HL-60/S4 treated with retinoic acid at 250 ng/mL for 4 days and 3 days (cell line): ENCODE results near the gene SLC5A1.

Experiments
- in situ Hi-C: fragments of 300-500 bp; cut with MboI; formaldehyde crosslinking; loops from 2 replicates; pipeline ENCODE4 v1.7.0; 2022; ENCODE audit warnings: low sequenced_read_pairs

Gene SLC5A1

DNA sequence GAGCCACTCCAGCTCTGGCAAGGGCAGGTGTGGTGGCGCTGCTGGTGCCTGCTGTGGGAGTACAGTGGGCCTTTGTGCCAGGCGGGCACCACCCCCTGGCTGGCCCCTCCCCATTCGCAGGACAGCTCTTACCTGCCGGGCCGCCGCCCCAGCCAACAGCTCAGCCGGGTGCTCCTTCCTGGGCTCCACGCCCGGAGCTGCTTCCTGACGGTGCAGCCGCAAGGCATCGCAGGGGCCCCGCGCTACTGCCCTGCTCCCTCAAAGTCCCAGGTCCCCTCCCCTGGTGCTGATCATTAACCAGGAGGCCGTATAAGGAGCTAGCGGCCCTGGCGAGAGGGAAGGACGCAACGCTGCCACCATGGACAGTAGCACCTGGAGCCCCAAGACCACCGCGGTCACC is at the start of gene SLC5A1:
SLC5A1 (plus strand) TSS at position 338 of the 400 bp plus-strand sequence; CDS start at position 359, 21 bp downstream.
- in situ Hi-C loops, result no loop called here

DNA sequence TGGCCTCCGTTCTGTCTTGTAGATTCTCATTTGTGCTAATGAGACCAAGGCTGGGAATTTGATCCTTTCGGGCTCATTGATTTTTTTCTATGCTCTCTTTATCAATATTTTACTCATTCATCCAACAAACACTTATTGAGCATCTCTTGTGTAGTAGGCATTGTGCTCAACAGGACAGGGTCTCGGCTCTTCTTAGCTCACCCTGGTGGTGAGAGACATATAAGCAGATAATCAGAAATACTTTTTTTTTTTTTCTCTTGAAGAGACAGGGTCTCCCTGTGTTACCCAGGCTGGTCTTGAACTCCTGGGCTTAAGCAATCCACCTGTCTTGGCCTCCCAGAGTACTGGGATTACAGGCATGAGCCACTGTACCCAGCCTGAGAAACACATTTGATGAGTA is 48.0 kb upstream of the SLC5A1 start:
- in situ Hi-C loops, result no loop called here

DNA sequence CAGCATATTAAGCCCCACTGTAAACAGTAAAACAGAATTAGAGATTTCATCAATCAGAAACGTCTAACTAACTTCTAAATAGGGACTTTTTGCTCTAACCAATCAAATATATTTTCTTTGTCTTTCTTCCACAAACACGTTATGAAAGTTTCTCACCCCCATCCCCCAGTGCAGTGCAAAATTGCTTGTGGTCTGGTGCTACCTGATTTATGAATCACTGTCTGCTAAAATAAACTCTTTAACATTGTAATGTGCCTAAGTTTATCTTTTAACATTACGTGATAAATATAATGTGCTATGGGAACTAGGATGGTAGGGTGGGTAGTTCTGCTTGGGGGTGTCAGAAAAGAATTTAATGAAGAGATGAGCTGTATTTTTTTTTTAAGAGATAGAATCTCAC is 47.3 kb upstream of the SLC5A1 start:
- in situ Hi-C loops, result no loop called here

DNA sequence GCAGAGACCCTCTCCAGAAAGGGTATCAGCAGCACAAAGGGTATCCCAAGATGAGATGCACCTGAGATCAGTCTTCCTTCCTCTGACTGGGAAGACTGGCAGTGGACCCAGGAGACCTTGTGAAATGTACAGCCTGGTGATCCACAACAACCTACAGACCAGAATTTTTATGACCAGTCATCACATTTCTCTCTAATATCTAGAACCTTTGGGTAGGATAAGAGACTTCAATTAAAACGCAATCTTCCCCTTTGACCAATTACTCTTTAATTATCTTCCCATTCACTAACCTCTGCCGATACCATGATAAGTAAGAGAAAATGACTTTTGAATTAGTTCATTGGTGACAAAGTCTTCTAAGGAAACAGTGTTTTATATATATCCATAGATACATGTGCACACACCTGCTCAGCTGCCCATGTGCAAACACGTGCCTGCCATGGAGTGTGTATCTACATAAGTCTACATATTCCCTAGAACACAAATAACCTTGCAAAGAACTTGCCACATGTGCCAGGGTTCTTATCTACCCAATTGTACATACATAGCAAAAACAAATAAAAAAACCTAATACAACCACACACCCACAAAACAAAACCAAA is 44.2 kb upstream of the SLC5A1 start:
- in situ Hi-C loops, result no loop called here

DNA sequence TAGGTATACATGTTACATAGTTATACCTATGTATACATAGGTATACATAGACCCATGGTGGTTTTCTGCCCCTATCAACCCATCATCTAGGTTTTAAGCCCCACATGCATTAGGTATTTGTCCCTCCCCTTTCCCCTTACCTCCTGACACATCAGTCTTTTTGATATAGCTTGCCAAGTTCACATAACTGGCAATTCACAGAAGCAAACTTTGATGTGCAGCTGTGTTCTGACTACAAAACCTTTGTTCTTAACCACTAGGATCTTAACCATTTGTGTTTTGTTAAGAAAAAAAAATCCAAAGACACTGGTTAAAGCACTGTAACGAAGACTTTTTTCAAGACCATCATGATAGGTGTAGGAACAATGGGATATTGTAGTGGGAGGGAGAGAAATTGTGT is 42.9 kb upstream of the SLC5A1 start:
- in situ Hi-C loops, result no loop called here

DNA sequence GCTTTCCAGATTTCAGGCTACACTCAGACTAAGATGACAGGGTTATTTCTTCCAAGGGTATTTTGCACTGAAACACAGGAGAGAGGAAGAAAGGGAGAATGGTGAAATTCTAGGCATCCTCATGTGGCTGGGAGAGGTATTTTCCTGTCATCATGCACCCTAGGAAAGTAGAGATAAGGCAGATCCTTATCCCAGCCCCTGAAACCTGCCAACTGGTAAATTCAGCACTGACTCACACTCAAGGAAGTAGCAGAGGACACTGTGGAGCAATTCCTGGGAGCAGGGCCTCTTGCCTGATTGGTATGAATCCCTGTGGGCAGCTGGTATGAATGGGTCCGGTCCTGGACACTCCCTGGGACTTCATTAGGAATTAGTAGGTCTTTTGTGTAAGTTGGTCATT is 37.6 kb upstream of the SLC5A1 start:
- in situ Hi-C loops, result no loop called here

DNA sequence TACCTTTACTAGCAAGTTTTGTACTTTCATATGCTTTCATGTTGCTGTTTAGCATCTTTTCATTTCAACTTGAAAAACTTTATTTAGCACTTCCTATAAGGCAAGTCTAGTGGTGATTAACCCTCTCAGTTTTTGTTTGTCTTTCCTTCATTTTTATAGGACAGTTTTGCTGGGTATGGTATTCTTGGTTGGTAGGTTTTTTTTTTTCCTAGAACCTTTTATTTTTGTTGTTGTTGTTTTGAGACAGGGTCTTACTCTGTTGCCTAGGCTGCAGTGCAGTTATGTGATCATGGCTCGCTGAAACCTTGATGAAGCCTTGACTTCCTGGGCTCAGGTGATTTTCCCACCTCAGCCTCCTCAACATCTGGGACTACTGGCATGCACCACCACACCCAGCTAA is 29.9 kb upstream of the SLC5A1 start:
- in situ Hi-C loops, result no loop called here

DNA sequence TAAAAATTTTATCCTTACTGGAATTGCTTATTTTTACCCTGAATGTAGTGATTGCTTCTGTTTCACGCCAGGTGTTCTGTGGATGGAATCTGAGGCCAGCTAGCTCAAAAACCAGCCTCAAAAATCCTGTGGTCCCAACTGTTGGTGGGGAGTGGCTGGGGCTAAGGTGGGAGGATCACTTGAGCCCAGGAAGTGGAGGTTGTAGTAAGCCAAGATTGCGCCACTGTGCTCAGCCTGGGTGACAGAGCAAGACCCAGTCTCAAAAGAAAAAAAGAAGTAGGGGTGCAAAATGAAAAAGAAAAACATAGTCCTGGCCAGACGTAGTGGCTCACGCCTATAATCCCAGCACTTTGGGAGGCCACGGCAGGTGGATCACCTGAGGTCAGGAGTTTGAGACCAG is 27.0 kb upstream of the SLC5A1 start:
- in situ Hi-C loops, result no loop called here

DNA sequence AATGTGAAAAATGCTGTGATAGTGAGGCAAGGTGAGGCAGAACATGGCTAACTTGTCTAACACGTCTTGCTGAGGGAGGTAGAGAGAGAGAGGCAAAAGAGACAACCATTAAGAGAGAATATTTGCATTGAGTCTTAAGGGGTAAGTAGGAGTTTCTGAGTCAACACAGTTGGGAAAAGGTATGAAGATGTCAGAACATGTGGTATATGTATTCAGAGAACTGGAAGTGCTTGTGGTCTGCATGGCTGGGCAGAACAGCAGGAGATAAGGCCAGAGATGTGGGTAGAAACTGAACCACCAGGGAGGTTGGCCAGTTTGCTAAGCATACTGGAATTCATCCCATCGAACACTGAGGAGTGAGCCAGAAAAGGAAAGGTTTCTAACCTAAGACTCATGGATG is 25.0 kb upstream of the SLC5A1 start:
- in situ Hi-C loops, result no loop called here

DNA sequence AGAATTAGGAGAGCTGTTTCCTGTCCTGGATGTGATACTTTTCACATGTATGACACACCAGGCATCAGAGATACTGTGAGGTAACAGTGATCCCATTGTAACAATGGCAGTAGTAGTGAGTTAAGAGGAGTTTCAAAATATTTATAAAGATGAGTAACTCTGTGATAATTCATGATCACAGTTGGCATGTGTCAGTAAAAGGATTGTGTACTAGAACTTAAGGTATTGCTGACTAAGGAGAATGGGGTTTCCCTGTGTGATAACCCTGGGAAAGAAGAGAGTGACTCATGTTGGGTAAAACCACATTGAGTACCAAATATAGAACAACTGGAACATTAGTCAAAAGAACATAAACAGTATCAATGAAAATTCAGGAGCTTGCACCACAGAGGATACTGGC is 22.9 kb upstream of the SLC5A1 start:
- in situ Hi-C loops, result no loop called here

DNA sequence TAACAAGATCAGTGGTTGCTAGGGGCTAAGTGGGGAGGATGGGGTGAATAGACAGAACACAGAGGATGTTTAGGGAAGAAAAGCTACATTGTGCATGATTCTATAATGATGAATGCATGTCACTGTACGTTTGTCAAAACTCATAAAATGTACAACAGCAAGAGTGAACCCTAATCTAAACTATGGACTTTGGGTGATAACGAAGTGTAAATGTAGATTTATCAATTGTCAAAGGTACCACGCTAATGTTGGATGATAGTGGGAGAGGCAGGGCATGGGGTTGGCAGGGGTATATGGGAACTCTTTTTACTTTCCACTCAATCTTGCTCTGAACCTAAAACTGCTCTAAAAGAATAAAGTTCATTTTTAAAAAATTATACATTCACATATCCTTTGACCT is 21.3 kb upstream of the SLC5A1 start:
- in situ Hi-C loops, result no loop called here

DNA sequence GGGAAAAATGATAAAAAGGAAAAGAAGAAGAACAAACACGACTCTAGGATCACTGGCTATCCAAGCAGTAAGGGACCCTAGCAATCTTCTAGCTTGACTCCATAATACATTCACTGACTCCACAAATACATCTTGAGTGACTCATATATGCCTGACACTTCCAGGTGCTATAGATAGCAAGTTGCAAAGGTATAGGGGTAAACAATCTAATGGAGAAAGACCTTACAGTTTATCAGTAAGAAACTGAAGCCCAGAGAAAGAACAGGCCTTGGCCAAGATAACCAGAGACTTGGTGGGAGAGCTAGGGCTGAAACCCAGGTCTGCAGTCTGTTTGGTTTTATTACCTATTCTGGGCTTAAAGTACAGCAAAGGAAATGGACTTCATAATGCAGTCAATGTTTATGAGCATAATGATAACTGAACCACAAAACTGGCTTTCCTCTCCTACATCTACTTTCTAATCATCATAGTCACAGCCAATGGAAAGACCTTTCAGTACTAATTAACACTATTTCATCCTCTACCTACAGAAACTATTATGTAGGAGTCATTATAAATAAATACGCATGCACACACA is 19.7 kb upstream of the SLC5A1 start:
- in situ Hi-C loops, result no loop called here

DNA sequence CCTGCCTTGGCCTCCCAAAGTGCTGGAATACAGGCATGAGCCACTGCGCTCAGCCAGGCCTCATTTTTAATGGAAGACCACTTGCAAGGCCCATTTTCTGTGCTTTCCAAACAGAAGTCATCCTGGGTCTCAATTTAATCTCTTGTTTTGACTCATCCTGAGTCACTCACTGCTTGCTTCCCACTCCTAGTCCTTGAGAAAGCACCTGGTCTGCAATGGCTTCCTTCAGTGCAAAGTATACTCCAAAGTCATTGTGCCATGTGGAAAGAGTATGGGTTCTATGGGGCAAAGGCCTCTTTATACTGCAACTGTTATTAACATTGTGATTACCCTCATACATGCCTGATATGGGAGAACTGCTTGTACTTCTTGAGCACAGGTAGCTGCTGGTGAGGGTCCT is 18.3 kb upstream of the SLC5A1 start:
- in situ Hi-C loops, result no loop called here

DNA sequence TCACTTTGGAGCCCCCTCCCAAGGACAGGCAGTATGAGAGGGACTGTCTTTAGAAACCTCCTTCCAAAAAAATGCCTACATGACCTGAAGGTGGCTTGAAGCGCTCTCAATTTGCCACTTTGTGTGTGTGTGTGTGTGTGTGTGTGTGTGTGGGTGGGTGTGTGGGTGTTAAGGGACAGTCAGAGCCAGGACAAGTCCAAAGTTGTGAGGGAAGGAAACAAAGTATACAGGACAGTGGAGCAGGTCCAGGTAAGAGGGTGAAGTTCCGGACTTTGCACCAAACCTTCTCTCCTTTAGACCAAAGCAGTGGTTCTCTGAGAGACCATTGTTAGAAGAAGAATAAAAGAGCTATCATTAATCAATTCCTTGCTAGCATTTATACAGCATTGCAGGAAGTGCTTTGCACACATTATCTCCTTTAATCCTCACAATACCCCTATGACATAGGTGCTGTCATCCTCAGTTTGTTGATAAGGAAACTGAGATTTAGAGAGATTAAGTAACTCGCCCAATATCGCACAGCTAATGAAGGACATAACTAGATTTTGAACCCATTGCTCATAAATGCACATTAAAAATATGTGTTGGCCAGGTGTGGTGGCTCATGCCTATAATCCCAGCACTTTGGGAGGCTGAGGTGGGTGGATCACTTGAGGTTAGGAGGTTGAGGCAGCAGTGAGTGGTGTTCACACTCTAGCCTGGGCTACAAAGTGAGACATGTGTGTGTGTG is 12.4 kb upstream of the SLC5A1 start:
- in situ Hi-C loops, result no loop called here

DNA sequence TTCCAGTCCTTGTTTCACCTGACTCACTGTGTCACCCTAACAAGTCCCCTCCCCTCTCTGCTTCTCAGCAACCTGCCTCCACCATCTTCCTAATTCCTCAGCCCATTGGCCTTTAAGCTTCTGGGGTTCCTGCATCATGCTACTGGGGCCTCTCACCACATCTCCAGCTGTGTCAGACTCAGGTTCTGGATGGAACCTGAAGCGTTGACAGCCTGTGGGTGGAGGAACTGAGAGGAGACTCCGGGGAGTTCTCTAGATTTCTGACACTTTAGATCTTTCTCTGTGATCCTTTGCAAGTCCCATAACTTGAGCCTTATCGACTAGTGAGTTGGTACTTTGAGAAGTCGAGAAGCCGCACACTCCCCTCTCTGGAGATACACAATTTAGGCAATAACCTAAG is 11.6 kb upstream of the SLC5A1 start:
- in situ Hi-C loops, result no loop called here

DNA sequence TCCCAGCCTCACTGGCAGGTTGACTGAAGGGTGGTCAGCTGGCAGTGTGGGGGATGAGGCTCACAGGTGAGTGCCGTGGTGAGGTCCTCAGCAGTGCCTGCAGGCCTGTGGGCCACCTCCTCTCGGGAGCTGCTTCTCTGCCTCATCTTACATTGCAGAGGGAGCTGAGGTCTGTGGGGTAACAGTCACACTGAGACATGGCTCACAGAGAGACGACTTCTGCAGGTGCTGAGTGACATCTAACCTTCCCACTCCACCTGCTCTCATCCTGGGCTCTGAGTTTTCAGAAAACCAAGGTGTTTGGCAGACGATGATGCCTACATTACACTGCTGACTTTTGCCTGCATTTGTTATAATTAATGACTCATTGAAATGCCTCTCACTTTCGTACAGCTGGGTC is 8.8 kb upstream of the SLC5A1 start:
- in situ Hi-C loops, result no loop called here

DNA sequence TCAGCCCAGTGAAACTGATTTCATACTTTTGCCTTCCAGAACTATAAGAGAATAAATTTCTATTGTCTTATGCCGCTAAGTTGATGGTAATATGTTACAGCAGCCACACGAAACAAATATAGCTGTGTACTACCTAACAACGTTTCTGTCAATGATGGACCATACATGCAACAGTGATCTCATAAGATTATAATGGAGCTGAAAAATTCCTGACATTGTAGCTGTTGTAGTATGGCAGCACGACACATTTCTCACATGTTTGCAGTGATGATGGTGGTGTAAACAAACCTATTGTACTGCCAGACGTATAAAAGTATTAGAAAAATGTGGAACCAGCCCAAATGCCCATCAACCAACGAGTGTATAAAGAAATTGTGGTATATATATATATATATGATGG is 5.8 kb upstream of the SLC5A1 start:
- in situ Hi-C loops, result no loop called here

DNA sequence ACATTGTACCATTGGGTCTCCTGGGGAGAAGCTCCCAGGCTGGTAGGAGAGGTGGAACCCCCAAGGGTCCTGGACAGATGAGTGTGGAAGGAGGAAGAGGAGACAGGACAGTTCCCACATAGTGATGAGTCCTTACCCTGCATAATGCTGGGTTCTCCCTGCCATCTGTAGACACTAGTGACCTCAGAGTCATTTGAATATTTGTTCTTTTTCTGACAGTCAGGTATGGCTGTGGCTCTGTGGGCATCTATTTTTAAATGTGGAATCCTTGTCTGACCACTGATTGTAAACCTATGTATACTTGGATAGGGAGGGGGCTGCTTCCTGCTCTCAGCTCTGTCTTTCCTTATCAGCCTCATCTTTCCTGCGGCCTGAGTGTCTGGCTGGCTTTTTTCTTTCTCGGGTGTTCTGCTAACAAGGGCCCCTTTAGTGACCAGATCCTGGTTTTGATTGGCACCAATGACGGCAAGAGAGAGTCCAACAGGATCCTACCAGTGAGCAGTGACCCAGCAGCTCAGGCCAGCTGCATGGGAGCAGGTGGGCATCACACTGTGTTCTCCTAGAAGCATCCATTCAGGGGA is 2.6 kb upstream of the SLC5A1 start:
- in situ Hi-C loops, result no loop called here

DNA sequence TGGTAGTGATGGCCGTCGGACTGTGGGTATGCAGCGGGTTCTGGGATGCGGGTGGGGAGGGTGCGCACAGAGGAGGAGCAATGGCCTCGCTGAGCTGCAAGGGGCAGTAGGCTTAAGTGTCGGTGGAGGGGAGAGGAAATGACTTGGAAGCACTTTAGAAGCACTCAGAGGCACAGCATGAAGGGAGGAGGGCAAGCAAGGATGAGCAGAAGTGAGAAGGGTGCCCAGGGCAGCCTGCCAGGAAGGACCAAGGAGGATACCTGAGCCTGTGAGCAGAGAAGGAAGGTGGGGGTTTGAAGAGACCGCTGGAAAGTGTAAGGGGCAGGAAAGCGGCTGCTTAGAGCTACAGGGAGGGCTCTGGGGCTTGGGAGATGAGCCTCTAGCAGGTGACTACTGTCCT is 330 bp downstream of the SLC5A1 start:
- in situ Hi-C loops, result no loop called here

DNA sequence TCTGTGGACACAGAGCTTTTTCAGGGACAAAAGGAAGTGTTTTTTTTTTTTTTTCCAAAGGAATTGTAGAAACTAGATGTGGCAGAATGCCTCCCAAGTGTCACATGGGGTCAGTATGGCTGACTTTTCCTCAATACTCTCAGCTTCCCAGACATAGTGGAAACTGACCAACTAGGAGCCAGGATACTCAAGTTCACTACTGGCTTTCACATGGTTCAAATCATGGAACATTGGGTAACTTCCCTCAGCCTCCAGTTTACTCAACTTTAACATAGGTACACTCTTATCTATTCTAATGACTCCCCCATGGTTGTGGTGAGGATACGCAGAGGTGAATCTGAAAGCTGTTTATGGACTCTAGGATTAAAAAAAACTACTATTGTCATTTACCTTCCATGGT is 1.4 kb downstream of the SLC5A1 start:
- in situ Hi-C loops, result no loop called here

DNA sequence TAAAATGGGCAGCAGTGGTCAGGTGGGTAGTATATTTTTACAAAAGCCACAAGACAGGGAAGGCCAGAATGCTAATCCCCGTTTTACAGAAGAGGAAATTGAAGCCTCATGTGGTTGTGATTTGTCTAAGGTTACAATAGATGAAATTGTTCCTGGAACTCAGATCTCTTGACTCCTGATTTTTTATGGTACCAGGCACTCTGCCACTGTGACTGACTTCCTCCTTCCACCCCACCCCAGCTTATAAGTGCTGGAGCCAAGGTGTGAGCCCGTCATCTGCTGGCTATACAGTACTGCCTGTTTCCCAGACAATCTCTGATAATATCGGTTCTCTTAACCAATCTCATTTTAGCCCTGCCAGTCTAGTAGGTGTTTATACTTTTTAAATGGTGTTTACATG is 1.9 kb downstream of the SLC5A1 start:
- in situ Hi-C loops, result no loop called here

DNA sequence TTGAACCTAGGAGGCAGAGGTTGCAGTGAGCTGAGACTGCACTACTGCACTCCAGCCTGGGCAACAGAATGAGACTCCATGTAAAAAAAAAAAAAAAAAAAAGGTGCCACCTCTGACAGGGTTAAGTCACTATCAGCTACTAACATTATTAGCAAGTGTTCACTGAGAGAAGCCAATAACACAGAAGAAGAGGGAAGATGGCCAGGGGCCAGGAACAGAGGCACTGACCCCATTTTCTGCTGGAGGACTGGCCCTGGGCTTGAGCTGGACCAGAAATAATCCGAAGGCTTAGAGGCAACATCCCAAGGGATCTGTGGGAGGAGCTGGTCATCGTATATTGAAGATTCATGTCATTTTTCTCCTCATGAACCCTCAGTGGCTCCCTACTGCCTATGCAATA is 5.0 kb downstream of the SLC5A1 start:
- in situ Hi-C loops, result no loop called here
